GM19372 (cell line): Measurements from ENCODE around the gene ZBTB7C.

Source experiments
- ATAC-seq: cut with Tn5 transposase; IDR thresholded peaks from one replicate; pipeline ENCODE4 v1.9.1; 2021; ENCODE audit warnings: mild to moderate bottlenecking, low read depth, moderate library complexity; ENCODE audit not compliant: unreplicated experiment

The ZBTB7C gene

DNA sequence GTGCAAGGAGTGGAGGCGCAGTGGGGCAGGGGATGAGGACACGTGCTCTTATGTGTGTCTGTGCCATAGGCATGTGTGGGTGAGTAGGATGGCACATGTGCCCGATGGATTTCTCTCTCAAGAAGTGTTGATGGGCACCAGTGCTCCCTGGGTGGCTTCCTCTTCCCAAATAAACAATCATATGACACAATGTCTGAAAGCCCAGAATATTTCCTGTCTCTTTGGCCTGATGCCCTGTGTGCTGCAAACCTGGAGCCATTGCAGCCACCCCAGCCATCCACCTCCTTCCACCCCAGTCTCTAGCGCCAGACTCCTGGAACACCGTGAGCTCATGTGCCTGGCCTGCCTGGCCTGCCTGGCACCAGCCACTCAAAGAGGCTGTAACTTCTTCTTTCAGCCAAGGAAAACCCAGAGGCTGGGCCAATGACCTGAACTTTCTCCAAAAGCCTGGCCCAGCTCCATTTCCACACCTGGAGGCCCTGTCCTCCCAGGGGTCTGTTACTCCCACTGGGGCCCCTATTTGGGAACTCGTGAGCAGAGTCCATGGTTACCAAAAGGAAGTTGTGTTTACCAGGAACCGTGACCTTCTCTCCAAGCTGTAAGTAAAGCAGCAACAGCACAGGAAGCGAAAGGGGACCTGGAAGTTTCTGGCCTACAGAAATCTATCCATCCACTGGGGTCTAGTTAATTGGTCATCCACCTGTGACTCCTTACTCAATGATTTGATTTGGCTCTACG lies 9.5 kb upstream of the ZBTB7C start:
- ATAC-seq = no peak

DNA sequence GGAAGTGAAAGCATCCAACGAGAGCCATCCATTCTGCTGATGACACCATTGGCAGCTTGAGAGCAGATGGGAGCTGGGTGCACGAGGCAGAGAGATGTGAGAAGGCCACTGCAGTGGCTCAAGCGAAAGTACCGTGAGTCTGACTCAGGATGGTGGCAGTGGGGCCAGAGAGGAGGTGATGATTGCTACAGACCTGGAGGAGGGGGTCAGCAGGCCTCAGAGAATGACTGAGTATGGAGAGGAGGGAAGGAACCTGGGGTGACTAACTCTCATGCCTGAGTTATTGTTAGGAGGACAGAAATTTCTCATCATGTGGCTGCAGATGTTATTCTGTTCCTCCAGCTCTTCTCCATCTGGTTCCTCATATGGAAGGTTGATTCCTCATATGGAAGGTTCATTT lies 8.8 kb upstream of the ZBTB7C start:
- ATAC-seq = no peak

DNA sequence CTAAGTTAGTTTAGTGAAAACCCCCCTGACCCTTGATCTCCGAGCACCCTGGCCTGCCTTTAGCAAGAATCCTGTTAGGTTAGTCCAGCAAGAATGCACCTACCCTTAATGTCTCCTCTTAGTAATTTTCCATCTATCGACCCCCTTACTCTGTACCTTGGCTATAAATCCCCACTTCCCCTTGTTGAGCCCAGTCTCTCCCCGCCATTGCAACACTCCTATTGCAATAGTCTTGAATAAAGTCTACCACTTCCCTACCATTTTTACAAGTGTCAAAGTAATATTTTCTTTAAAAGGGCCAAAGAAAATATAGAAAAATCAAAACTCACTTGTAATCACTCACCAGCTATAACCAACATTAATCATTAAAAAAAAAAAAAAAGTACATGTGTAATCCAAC lies 4.2 kb upstream of the ZBTB7C start:
- ATAC-seq = no peak

DNA sequence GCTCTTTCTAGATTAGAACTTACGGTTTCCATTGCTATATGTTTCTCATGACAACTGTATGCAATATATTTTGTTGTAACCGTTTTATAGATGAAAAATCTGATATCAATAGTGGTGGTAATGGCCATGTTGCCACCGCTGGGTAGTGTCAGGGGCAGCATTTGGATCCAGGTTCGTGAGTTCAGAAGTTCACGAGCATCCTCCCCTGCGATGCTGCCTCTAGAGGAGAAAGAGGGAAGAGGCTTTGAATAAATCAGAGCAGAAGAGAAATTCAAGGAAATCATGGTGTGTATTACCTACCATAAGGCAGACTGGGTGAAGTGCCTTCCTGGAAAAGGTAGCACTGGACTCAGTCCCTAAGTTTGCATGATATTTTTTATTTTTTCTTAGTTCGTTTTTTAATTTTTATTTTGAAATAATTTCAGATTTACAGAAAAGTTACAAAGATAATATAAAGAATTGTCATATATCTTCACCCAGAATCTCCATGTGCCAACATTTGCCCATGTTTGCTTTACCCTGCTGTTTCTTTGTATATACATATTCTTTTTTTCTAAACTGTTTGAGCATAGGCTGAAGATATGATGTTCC lies 3.3 kb upstream of the ZBTB7C start:
- no peak for ATAC-seq

DNA sequence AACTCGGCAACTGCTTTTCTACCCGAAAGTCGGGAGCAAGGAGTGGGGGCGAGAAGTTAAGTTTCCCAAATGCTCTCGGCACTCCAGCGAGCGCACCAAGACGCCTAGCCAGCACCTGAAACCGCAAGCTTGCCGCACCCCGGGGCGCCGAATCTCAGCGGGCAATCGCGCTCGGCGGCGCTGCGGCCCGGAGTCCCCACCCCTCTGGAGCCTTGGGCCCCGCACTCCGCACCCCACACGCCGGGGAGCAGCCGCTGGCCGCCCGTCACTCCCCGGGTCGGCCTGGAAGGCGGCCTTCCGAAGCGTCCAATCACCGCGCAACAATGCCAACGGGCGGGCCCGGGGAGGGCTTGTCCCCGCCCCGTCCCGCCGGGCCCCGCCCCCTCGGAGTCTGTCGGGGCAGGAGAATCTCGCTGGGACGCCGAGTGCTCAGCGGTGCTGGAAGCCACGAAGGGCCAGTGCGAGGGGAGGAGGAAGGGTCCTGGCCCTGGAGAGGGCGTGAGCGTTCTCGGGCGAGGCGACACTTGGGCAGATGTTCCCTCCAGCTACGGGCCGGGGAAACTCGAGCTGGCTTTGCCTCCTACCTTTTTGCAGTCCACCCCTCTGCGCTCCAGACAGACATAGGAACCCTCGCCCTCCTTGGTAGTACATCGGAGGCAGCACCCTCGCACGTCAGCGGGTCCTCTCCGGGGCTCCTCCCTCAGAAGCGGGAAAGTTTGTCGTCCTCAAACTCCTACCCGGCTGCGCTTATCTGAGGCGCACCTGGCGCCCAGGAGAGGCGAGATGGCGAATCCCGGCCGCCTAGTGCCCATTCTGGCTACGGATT lies 1.1 kb upstream of the ZBTB7C start:
- peak; percentile 91 for ATAC-seq

DNA sequence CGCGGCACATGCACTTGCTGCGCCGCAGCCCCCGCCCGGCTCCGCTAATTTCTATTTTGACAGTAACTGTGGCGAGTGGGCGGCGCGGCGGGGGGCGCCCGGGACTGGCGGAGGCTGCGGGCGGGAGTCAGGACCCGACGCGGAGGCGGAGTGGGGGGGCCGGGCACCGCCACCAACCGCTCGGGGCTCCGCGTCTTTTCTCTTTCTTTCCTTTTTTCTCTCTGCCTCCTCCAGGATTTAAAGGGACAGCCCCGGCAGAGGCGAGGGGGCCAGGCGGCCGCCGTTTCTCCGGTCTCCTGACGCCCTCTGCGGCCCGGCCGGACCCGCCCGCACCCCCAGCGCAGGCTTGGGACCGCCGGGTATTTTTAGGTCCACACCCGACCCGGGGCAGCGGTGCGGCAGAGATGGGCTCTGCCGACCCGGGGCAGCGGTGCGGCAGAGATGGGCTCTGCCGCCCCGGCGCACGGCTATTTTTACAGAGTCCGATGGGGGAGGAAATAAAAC lies 460 bp upstream of the ZBTB7C start:
- peak; percentile 14 for ATAC-seq

DNA sequence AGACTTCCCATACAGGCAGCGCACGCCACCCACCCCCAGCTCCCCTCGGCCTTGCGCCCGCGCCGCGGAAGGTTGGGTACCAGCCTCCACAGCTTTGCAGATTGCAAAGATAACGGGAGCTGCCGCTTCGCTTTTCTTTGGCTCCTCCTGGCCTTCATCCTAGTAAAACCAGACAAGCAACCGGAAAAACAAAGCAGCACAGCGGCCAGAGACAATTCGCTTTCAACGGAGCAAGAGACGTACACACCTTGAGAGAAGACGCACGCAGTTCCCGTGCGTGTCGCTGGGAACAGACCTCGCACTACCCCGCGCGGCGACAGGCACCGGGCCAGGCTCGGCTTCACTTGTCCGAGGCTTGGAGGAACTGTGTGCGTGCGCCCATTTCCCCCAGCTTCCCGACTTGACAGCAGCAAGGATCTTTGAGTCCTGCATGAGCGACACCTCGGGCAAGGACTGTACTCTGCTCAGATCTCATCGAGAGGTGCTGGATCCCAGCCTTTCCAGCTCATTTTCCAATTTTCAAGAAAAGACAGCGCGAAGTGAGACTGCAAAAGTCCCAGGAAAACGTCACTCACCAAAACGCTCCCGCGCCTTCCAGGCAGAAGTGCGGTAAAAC lies 964 bp downstream of the ZBTB7C start:
- ATAC-seq = no peak

DNA sequence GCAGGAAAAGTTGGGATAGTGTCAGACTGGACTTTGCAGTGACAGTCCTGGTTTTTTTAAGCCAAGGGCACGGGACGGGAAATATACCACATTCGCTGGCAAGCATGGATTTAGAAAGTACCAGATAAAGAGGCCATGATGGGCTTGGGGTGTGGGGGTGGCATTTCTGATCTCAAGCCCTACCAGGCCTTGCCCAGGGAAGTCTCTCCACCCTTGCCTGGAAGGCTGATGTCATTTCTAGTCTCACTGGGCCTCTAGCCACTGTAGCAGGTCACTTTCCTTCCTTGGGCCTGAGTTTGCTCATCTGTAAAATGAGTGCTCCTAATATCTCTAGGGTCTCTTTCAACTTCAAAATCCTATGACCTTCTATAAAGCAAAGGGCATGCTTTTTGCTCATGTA lies 1.8 kb downstream of the ZBTB7C start:
- no peak for ATAC-seq

DNA sequence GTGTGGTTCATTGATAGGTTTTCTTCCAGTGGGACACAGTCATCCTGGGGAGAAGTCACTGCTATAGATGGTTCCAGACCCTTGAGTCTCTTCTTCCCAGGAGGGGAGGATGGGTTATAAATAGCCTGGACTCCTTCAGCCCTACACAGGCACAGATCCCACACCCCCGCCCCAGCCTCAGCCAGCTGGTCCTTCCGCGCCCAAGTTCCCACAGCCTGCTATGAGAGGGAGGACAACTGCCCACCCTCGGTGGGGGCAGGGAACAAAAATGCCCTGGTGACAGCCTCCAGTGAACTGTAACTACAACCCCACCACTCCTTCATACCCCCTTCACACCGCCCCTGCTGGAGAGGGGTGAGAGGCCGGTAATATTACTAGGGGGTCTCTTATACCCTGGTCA lies 3.2 kb downstream of the ZBTB7C start:
- no peak for ATAC-seq

DNA sequence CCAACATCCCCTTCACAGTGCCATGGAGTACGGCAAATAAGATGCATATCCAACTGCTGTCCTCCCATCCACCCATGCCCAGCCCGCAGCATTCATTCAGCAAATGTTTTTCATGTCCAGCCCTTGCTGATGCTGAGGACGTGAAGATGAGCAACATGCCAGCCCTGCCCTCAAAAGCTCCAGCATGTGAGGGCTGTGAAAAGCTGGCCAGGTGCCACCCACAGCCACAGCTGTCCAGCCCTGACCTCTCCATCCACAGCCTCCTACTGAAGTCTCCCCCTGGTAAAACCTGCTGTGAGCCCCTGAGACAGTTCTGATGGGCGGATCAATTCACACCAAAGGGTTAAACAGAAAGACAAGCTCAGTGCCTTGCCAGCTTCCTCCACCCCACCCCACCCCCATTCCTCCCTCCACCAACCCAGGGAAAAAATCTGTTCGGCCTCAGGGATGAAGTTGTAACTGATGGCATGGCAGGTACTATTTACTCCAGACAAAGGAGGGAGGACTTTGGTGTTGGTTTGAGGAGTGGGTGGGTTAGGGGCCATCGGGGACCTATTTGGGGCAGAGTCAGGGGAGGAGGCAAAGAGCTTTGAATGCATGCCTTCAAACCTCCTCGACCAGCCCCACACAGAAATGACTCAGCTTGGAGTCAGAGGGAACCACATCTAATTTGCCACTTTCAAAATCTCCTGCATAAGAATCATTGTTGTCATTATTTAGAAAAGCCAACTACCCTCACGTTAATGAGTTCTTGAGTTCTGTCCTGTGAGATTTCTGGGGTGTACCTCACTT lies 4.3 kb downstream of the ZBTB7C start:
- ATAC-seq = no peak

DNA sequence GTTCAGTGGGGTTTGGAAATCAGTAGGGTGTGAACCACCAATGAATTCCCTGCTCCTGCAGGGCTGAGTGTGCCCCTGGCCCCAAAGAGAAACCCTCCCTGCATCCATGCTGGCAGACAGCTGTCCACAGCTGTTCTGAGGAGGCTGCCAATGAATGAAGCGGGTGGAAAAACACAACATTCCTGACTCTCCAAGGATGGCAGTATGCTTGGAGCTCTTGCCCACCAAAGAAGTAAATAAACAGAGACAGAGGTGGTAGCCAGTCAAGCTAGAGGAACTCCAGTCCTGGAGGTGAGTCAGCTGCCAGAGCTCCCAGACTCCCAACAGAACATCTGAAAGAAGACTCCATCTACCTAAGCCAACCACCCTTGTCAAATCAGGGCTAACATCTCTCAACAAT lies 6.2 kb downstream of the ZBTB7C start:
- no peak for ATAC-seq

DNA sequence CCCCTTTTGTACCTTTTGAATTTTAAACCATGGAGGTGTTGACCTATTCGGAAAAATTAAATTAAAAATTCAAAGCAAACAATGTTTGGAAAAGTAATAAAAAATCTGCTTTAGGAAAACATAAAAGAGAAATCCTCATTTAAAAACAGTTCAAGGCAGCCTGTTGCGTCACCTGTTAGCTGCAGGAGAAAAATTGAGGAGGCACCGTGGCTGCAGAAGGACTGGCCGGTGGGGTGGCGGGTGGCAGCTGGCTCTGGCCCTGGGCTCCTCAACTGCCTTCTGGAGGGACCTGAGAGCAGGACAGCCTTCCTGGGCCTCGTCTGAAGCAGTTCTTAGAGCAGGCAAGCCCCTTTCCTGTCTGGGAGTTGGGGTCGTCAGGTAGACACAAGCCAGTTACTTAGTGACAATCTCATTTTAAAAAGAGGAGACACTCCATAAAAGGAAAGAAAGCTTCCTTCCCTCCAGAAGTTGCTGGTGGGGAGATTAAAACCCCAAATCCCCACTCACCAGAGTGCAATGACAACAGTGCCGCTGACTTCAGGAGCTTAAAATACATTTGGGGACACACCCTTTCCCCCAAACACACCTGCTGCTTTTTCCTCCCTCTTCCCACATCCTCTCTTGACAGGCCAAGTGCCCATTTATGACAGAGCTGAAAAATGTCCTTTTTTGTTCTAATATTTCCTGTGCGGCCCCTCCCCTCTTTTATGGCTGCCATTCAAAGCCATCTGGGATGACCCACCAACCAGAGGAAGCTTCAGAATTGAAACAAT lies 9.7 kb downstream of the ZBTB7C start:
- no peak for ATAC-seq

DNA sequence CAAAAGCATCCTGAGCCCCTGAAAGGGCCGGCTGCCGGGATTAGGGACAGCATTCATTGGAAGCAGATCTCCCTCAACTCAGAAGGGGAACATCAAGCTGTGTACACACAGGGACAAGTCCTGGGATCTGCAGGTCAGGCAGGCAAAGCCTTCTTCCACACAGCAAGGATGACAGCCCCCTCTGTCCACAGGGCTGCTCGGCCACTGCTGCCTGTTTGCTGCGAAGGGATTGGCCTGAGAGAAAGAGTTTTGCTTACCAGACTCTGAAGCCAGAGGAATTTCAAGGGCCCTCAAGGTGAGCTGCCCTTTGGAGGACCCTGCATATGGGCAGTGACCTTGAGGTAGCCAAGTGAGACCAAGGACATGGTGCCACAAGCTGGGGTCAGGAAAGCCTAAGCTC lies 11.1 kb downstream of the ZBTB7C start:
- no peak for ATAC-seq

DNA sequence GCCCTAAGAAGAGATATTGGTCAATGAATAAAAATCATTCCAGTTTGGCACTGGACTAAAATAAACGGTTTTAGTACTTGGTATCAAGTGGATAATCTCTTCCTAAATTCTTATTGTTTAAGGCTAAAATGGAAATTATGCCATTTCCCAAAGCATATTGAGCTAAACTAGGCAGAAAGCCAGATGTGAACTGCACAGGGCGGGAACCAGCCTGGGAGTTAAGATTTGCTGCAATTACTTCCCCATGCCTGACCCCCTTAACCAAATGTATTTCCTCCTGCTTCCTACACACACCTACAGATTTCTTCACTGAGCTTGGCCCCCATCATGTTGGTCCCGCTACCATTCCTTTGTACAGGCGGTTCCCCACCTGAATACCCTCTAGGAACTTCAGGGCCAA lies 12.2 kb downstream of the ZBTB7C start:
- ATAC-seq = no peak

DNA sequence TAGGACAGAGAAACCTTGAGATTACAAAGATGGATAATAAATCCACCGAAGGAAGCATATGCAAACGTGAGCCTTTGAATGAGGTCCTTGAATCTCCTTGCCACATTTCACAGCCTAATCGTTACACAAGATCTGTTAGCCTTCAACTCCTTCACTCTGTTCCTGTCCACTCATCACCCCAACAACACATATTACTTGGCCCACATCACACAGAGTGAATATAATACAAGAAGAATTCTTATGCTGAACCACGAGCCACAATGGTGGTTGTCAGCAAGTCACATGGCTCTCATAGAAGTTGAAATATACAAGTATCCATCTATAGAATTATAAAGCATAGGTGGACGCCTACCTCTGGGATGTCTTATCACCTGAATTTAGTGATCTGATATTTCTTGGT lies 12.6 kb downstream of the ZBTB7C start:
- ATAC-seq = no peak

DNA sequence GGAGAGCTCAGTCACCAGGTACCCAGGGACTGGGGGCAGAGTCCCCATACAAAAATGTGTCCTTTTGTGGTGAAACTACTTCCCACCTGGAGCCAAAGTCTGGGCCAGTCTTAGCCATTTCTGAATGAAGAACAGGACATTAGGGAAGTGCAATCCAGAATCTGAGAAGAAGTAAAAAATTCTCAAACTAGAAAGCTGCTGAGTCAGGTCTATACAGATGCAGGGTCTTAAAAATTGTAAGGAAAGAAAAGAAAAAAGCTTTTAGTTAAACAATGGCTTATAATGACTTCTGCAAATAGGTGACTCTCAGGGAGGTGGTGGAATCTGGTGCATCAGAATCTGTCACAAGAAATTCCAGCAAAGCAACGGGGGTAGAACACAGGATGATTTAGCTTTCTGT lies 13.5 kb downstream of the ZBTB7C start:
- ATAC-seq = no peak

DNA sequence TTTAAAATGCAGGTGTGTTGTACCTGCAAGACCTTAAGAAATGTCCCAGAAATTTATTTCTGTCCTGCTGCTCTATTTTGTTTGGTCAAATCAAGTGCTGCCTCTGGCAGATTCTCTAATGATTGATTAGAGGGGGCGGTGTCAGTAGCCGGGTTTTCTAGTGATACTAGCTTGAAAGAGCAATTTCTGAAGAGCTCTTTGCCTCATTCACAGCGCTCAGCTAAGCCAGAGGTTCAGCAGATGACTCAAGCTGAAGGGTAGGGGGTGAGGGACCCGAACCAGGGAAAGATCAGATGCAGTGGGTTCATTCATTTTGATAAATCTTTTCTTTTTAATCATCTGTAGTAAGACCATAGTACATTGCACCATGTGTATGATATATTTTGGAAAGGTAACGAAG lies 15.0 kb downstream of the ZBTB7C start:
- no peak for ATAC-seq

DNA sequence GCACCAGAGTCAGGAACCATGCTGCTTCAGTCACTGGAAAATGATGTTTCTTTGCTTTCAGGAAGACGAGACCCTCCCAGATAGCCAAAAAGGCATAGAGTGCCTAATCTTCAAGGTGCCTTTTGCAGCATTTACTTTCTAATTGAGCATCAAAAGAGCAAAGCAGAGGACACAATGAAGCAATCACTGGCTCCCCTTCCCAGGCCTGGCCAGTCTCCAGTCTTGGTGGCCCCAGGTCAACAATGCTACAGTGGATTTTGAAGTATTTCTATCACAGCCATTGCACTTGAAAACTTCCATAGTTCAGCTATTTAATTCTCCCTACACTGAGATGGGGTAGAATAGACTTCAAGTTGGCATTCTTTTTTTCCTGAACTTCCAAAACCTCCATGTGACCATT lies 15.4 kb downstream of the ZBTB7C start:
- ATAC-seq = no peak

DNA sequence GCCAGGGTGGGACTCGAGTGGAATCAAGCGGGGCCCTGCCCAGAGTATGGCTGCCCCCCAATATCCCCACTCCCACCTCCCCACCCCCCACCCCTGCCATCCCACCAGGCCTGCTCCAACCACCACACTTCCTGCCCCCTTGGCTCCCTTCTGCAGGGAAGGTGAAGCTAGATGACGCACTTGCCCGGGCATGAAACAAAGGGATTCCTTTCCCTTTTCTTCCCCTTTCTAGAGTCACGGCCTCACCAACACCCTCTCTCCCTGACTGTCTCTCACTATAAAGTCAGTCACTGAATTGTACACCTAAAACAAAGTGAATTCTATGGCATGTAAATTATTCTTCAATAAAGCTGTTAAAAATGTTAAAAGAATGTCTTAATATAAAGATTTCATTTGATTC lies 16.0 kb downstream of the ZBTB7C start:
- ATAC-seq = no peak

DNA sequence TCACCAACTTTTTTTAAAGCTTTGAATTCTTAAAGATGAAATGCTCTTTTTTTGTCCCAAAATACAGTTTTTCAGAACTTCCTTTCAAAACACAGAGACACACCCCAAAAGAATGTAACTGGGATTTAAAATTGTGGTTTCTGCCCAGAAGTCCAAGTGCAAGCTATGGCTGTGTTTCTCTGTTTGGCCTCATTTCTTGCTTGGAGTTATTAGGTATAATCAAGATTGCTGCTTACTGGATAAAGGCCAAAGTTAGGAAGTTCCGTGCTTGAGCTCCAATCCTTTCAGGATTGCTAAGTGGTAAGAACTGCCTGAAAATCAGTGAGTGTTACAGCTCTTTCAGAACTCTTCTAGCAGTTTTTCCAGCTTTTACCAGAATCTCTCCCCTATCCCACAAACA lies 16.9 kb downstream of the ZBTB7C start:
- no peak for ATAC-seq
